Testis (tissue), 2 donors: ENCODE measurements around the gene PRDM1.

ENCODE experiments used
- CTCF ChIP-seq, 3 experiments: fragments of 450-650 bp in 2 of 3; fragments of 200-600 bp in 1 of 3; sonication (generic) in 1 of 3; IDR thresholded peaks; one replicate each; pipeline ENCODE4 v1.5.1; 2016 to 2019; ENCODE audit warnings: antibody characterized with exemption in 3 of 3, mild to moderate bottlenecking in 2 of 3, moderate library complexity in 1 of 3
- POLR2A ChIP-seq: fragments of 450-650 bp; IDR thresholded peaks from one replicate; pipeline ENCODE4 v1.6.1; 2017; ENCODE audit warnings: antibody characterized with exemption, mild to moderate bottlenecking, moderate library complexity

- TF ChIP-seq POLR2A (no peak), CTCF (IDR thresholded peaks at IDR 0.05) (no peak)
These were observed 35.6 kb upstream of the PRDM1 start for GRCh38 chr6:106050538-106050937.
